Endothelial cell (in vitro differentiated cells): ENCODE measurements around the gene NFE2L2. TPM values are rescaled to one million over a fixed set of nuclear protein-coding genes. Genes with fewer than 3 reads are reported as not detected.

Source experiments
- DNase-seq: peaks from one replicate; pipeline ENCODE4 v3.0.0; 2021; ENCODE audit warnings: low spot score
- H3K27ac Mint-ChIP-seq: one replicate; pipeline ENCODE4 v1.8.0; 2021; ENCODE audit warnings: mixed read lengths, inconsistent platforms; ENCODE audit not compliant: unreplicated experiment
- H3K27me3 Mint-ChIP-seq: one replicate; pipeline ENCODE4 v1.8.0; 2021; ENCODE audit warnings: mild to moderate bottlenecking, moderate library complexity, mixed read lengths, inconsistent platforms; ENCODE audit not compliant: unreplicated experiment
- H3K36me3 Mint-ChIP-seq: one replicate; pipeline ENCODE4 v1.8.0; 2021; ENCODE audit warnings: mild to moderate bottlenecking, low read depth, mixed read lengths, inconsistent platforms; ENCODE audit not compliant: unreplicated experiment
- H3K4me1 Mint-ChIP-seq: one replicate; pipeline ENCODE4 v1.8.0; 2021; ENCODE audit warnings: mild to moderate bottlenecking, mixed read lengths, inconsistent platforms; ENCODE audit not compliant: unreplicated experiment
- H3K4me3 Mint-ChIP-seq: one replicate; pipeline ENCODE4 v1.8.0; 2021; ENCODE audit warnings: mild to moderate bottlenecking, mixed read lengths, inconsistent platforms; ENCODE audit not compliant: unreplicated experiment
- H3K9me3 Mint-ChIP-seq: one replicate; pipeline ENCODE4 v1.8.0; 2021; ENCODE audit warnings: mixed read lengths, inconsistent platforms; ENCODE audit not compliant: unreplicated experiment
- CTCF ChIP-seq: fragments of 200-600 bp; sonication (generic); IDR thresholded peaks from one replicate; pipeline ENCODE4 v1.5.0; 2021; ENCODE audit warnings: antibody characterized with exemption; ENCODE audit not compliant: unreplicated experiment
- total RNA-seq: library from RNA; stranded (reverse); fragmentation: NEBNext Ultra II Directional; extraction: Animal tissue kit (Norgen Biotek cat#: 25700); gene quantifications from one replicate; pipeline ENCODE4 v1.2.1, GENCODE V29; 2021; ENCODE audit not compliant: unreplicated experiment

Gene NFE2L2
- total RNA-seq, 1 donor from 2014 or later, result 50.6 TPM

GRCh38 chr2:177306550-177306949, 42.0 kb upstream of the NFE2L2 start:
- no peak for DNase-seq
- Mint-ChIP-seq H3K36me3 (no peaks in the 10 kb centered on the region), H3K4me1 (no peaks in the 10 kb centered on the region), H3K9me3 (no peaks in the 10 kb centered on the region), H3K27ac (no peak overlapping the region), H3K4me3 (no peak overlapping the region), H3K27me3 (peaks cover 3% of the 10 kb centered on the region)
- TF ChIP-seq CTCF, result no peak

DNA sequence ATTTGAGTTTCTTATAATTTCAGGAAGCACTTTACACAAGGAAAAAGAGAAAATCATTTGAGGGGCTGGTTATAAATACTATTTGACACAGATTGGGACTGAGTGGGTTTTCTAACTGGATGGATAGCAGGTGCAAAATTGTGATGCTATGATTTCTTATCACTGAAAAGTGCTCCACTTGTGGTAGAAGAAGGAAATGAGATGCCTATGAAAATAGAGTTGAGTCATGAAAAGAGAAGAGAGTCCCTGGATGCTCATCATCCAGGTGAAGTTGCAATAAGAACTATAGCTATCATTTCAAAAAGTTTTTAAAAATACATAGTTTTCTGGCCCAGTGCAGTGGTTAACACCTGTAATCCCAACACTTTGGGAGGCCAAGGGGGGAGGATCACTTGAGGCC, 39.4 kb upstream of the NFE2L2 start:
- no peaks in the 10 kb centered on the region for H3K9me3 Mint-ChIP-seq
- H3K4me1 Mint-ChIP-seq, result no peaks in the 10 kb centered on the region
- H3K36me3 Mint-ChIP-seq, result no peaks in the 10 kb centered on the region
- peaks cover 2% of the 10 kb centered on the region for H3K27me3 Mint-ChIP-seq
- no peak overlapping the region for H3K4me3 Mint-ChIP-seq
- H3K27ac Mint-ChIP-seq, result no peak overlapping the region
- no peak for TF ChIP-seq CTCF
- DNase-seq, result no peak

DNA sequence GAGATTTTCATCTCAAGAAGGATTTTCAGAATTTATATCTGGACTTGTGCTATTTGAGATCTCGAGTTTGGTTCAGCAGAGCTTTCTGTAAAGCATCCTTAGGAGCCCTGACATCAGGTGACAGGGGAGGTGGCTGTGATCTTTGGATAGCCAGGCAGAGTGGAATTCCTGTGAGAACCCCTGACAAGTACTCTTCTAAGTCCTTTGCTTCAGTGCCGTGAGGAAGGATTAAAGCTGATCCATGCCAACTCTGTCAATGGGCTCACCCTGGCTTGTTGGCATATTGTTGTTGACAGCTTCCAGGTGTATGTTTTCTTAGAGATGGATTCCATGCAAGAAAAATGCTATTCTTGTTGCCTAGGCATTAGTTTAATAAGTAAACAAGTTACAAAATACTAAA, 38.0 kb upstream of the NFE2L2 start:
- no peak for TF ChIP-seq CTCF
- no peak for DNase-seq
- H3K4me3 Mint-ChIP-seq, result no peak overlapping the region

GRCh38 chr2:177298191-177298590, 33.7 kb upstream of the NFE2L2 start:
- Mint-ChIP-seq H3K4me1 (peaks cover 6% of the 10 kb centered on the region), H3K27me3 (no peaks in the 10 kb centered on the region), H3K4me3 (no peak overlapping the region), H3K9me3 (no peaks in the 10 kb centered on the region), H3K27ac (no peak overlapping the region), H3K36me3 (no peaks in the 10 kb centered on the region)
- no peak for DNase-seq
- TF ChIP-seq CTCF, result no peak

More for the DNA sequence above, 38.0 kb upstream of the NFE2L2 start:
- H3K4me1 Mint-ChIP-seq, result no peaks in the 10 kb centered on the region
- H3K27ac Mint-ChIP-seq, result no peak overlapping the region
- peaks cover 2% of the 10 kb centered on the region for H3K27me3 Mint-ChIP-seq
- H3K9me3 Mint-ChIP-seq, result no peaks in the 10 kb centered on the region
- no peaks in the 10 kb centered on the region for H3K36me3 Mint-ChIP-seq

DNA sequence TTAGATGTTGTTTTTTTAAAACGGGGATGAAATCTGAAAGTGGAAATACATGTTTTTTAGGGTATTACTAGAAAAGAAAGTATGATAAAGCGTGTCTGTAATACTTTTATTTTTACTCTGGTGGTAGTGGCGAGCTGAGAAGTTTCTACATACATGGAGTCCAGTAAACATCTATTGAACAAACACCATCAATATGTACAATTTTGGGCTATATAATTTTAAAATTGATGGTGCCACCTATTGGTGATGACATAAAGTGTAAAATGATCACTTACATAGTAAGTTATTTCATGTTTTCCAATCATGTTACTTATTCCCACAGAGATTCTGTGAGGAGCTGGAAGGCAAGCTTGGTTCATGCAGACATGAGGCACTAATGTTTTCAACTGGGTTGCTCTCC, 31.5 kb upstream of the NFE2L2 start:
- Mint-ChIP-seq H3K9me3 (no peaks in the 10 kb centered on the region), H3K27ac (no peak overlapping the region), H3K27me3 (no peaks in the 10 kb centered on the region), H3K4me1 (peaks cover 6% of the 10 kb centered on the region), H3K4me3 (no peak overlapping the region), H3K36me3 (no peaks in the 10 kb centered on the region)
- no peak for DNase-seq
- TF ChIP-seq CTCF, result peak; percentile 53
